ENCODE results near the gene ZNF658. TPM values are rescaled to one million over a fixed set of nuclear protein-coding genes. Genes with fewer than 3 reads are reported as not detected.

Gene ZNF658
- total RNA-seq (2014; rRNA removed; shearing (Covaris generic)), result 3.7 and 4.3 TPM in 2 replicates

GRCh38 chr9:66900490-66901131 is at the start of gene ZNF658:
TSS of gene ZNF658 (plus strand) at chr9:66900725. CDS start at chr9:66903562, 2,837 bp downstream.

Small RNA genes lying within 50 kb of the gene (small RNA-seq; reads per million reads assigned to genes)
- not detected for gene AL353770.2

Other genes starting within 250 kb of the ZNF658 start
- 0.05 TPM in 1 of 2 replicates, not detected in the other for gene SPATA31A3, start 91.8 kb downstream of the ZNF658 start, total RNA-seq (2014; rRNA removed; shearing (Covaris generic))